NCI-H1417 (cell line): Measurements from ENCODE around the gene TMSB4X.
A peak's percentile ranks its signal among the peaks of the same experiment; 100 is the strongest.
"Not testable (repeated sequence)": the region's sequence is repeated elsewhere in the genome, so short reads cannot be mapped to it uniquely, and the experiment has no call there.

Experiments used
- DNase-seq, 3 experiments: peaks; one replicate each; lab custom pipeline; 2025; lab: John Stamatoyannopoulos, UW

Gene TMSB4X

GRCh38 chrX:12997906-12998687 is 23.2 kb downstream of the TMSB4X start:
- no peak for DNase-seq

- DNase-seq = no peak
Measured at GRCh38 chrX:12999422-12999821, 24.5 kb downstream of the TMSB4X start.

GRCh38 chrX:13000301-13000811 is 25.4 kb downstream of the TMSB4X start:
- DNase-seq = no peak

GRCh38 chrX:13001097-13001496 is 26.2 kb downstream of the TMSB4X start:
- no peak for DNase-seq

GRCh38 chrX:13001961-13002671 is 27.2 kb downstream of the TMSB4X start:
- DNase-seq = peak in 1 of 3 experiments; percentile 16

GRCh38 chrX:13005661-13006473 is 31.0 kb downstream of the TMSB4X start:
- no peak for DNase-seq

- peak in 2 of 3 experiments; percentile 34 to 59 for DNase-seq
Measured at GRCh38 chrX:13007519-13008188, 32.7 kb downstream of the TMSB4X start.

GRCh38 chrX:13008189-13008533 is 33.3 kb downstream of the TMSB4X start:
- DNase-seq = no peak

- no peak for DNase-seq
Measured at GRCh38 chrX:13008851-13009250, 33.9 kb downstream of the TMSB4X start.

GRCh38 chrX:13009273-13009672 is 34.4 kb downstream of the TMSB4X start:
- no peak for DNase-seq

GRCh38 chrX:13009844-13010243 is 34.9 kb downstream of the TMSB4X start:
- no peak for DNase-seq

GRCh38 chrX:13010546-13010945 is 35.6 kb downstream of the TMSB4X start:
- no peak for DNase-seq

GRCh38 chrX:13013363-13014110 is 38.6 kb downstream of the TMSB4X start:
- no peak for DNase-seq

- DNase-seq = no peak
Measured at GRCh38 chrX:13014111-13015096, 39.5 kb downstream of the TMSB4X start.

- DNase-seq = no peak
Measured at GRCh38 chrX:13015536-13016236, 40.8 kb downstream of the TMSB4X start.

- not testable (repeated sequence) for DNase-seq
Measured at GRCh38 chrX:13016731-13017130, 41.8 kb downstream of the TMSB4X start.

GRCh38 chrX:13022926-13023325 is 48.0 kb downstream of the TMSB4X start:
- no peak for DNase-seq

- no peak for DNase-seq
Measured at GRCh38 chrX:13023567-13023966, 48.7 kb downstream of the TMSB4X start.

- DNase-seq = no peak
Measured at GRCh38 chrX:13023979-13024378, 49.1 kb downstream of the TMSB4X start.
